HEK293T (cell line): ENCODE data around the gene RPS25.
"Not testable (repeated sequence)": the region's sequence is repeated elsewhere in the genome, so short reads cannot be mapped to it uniquely, and the experiment has no call there.

Experiments
- CTCF ChIA-PET: fragments of 350-600 bp; formaldehyde crosslinking; extraction: SDS; loops from one replicate; lab custom pipeline; 2021; ENCODE audit warnings: antibody characterized with exemption, inconsistent platforms; lab: Yijun Ruan, JAX
- POLR2A ChIA-PET: fragments of 350-600 bp; formaldehyde crosslinking; extraction: SDS; loops from one replicate; lab custom pipeline; 2020; ENCODE audit warnings: antibody characterized with exemption, inconsistent platforms; lab: Yijun Ruan, JAX
- DNase-seq: peaks from one replicate; pipeline ENCODE4 v3.0.0; 2012; ENCODE audit warnings: mixed read lengths; ENCODE audit errors: extremely low spot score
- BHLHE40 ChIP-seq: fragments of 450-650 bp; IDR thresholded peaks from 2 replicates; pipeline ENCODE4 v1.6.1; 2016; ENCODE audit warnings: mild to moderate bottlenecking, moderate library complexity, borderline replicate concordance
- CTBP1 ChIP-seq: fragments of 450-650 bp; IDR thresholded peaks from 2 replicates; pipeline ENCODE4 v1.6.1; 2016; ENCODE audit warnings: borderline replicate concordance
- ELF4 ChIP-seq: fragments of 450-650 bp; IDR thresholded peaks from 2 replicates; pipeline ENCODE4 v1.6.1; 2017; ENCODE audit warnings: antibody characterized with exemption
- FOXM1 ChIP-seq: fragments of 450-650 bp; IDR thresholded peaks from 2 replicates; pipeline ENCODE4 v1.6.1; 2017; ENCODE audit warnings: mild to moderate bottlenecking, borderline replicate concordance
- L3MBTL2 ChIP-seq: fragments of 450-650 bp; conservative IDR thresholded peaks from 2 replicates; pipeline ENCODE4 v1.6.1; 2016; ENCODE audit warnings: mild to moderate bottlenecking
- NFRKB ChIP-seq: fragments of 450-650 bp; IDR thresholded peaks from 2 replicates; pipeline ENCODE4 v1.6.1; 2016; ENCODE audit warnings: mild to moderate bottlenecking, moderate library complexity
- ZNF384 ChIP-seq: fragments of 450-650 bp; IDR thresholded peaks from 2 replicates; pipeline ENCODE4 v1.6.1; 2016

Gene RPS25

GRCh38 chr11:118971646-118972045 lies 46.5 kb downstream of the RPS25 start, which contains the start of gene FOXR1:
Gene FOXR1 (plus strand): TSS chr11:118971761. CDS start chr11:118971932, 171 bp downstream.
- DNase-seq, result no peak
- CTCF ChIA-PET, result no interaction called here
- TF ChIP-seq L3MBTL2 (no peak), NFRKB (no peak), ZNF384 (no peak), ELF4 (no peak), CTBP1 (no peak), BHLHE40 (no peak), FOXM1 (no peak)
- POLR2A ChIA-PET, result no interaction called here

- DNase-seq, CTCF ChIA-PET, POLR2A ChIA-PET: not testable (repeated sequence)
These were observed 48.6 kb downstream of the RPS25 start for GRCh38 chr11:118969508-118969907.
